ENCODE measurements around the gene SCAMP2. TPM values are rescaled to one million over a fixed set of nuclear protein-coding genes. Genes with fewer than 3 reads are reported as not detected.

The SCAMP2 gene
- polyA plus RNA-seq, 1 experiment = 116 TPM

- CTCF ChIA-PET = interaction anchor here (0.7 to 2.3 kb wide), 2 partner anchors 8 to 9 kb away, joined by 3 to 8 read pairs; no protein-coding TSS in a partner anchor
- H3K27me3 ChIP-seq (ENCODE audit: control insufficient read depth, insufficient read depth, low read length) = no peaks in the 10 kb centered on the region
- H3K9me3 ChIP-seq (ENCODE audit: control insufficient read depth, insufficient read depth, low read length) = no peaks in the 10 kb centered on the region
- no peak overlapping the region for H3K27ac ChIP-seq (ENCODE audit: low read depth, low read length)
- H3K4me3 ChIP-seq (ENCODE audit: low read depth, low read length) = no peak overlapping the region
- POLR2A ChIA-PET = no interaction called here
- no peak for TF ChIP-seq CTCF (IDR thresholded peaks at IDR 0.05; ENCODE audit: low read depth, low read length)
- no peak for DNase-seq (ENCODE audit: low read depth, low spot score)
Measured at GRCh38 chr15:74795966-74796625, 77.1 kb downstream of the SCAMP2 start.

GRCh38 chr15:74794970-74795349 lies 78.2 kb downstream of the SCAMP2 start:
- CTCF ChIA-PET = interaction anchor here (0.9 to 4.0 kb wide), 2 partner anchors 24 to 26 kb away, joined by 3 to 21 read pairs; no protein-coding TSS in a partner anchor
- DNase-seq (ENCODE audit: low read depth, low spot score) = no peak
- no peak for TF ChIP-seq CTCF (IDR thresholded peaks at IDR 0.05; ENCODE audit: low read depth, low read length)
- Histone ChIP-seq H3K4me3 (ENCODE audit: low read depth, low read length) (no peak overlapping the region), H3K9me3 (ENCODE audit: control insufficient read depth, insufficient read depth, low read length) (no peaks in the 10 kb centered on the region), H3K27me3 (ENCODE audit: control insufficient read depth, insufficient read depth, low read length) (no peaks in the 10 kb centered on the region), H3K27ac (ENCODE audit: low read depth, low read length) (no peak overlapping the region)
- POLR2A ChIA-PET = no interaction called here

- Histone ChIP-seq H3K4me3 (ENCODE audit: low read depth, low read length) (no peak overlapping the region), H3K27me3 (ENCODE audit: control insufficient read depth, insufficient read depth, low read length) (no peaks in the 10 kb centered on the region), H3K27ac (ENCODE audit: low read depth, low read length) (no peak overlapping the region), H3K9me3 (ENCODE audit: control insufficient read depth, insufficient read depth, low read length) (no peaks in the 10 kb centered on the region)
- POLR2A ChIA-PET = interaction anchor here (1.1 kb wide), 1 partner anchor 11 kb away, joined by 3 read pairs; no protein-coding TSS in a partner anchor
- DNase-seq (ENCODE audit: low read depth, low spot score) = no peak
- no peak for TF ChIP-seq CTCF (IDR thresholded peaks at IDR 0.05; ENCODE audit: low read depth, low read length)
- CTCF ChIA-PET = interaction anchor here (0.9 to 4.0 kb wide), 5 partner anchors 12 to 107 kb away, joined by 3 to 21 read pairs (median 4); partner anchors contain the start of gene CSK
Measured at GRCh38 chr15:74794248-74794969, 78.8 kb downstream of the SCAMP2 start.

Small RNA genes within 50 kb of the gene (small RNA-seq; reads per million reads assigned to genes)
- gene CPLX3 (ENCODE audit: insufficient read length, low read depth) (not detected), gene MIR6882 (ENCODE audit: insufficient read length, low read depth) (0.81 reads per million)

Other genes with a start within 250 kb of the SCAMP2 start
- gene EDC3, start 177.3 kb downstream of the SCAMP2 start, polyA plus RNA-seq (2011; rRNA removed) = 37.1 and 43.6 TPM in 2 replicates
- gene CYP1A1, start 147.8 kb downstream of the SCAMP2 start, polyA plus RNA-seq (2011; rRNA removed) = 0.04 TPM in 1 of 2 replicates, not detected in the other
- not detected in 2 replicates for gene CYP1A2, start 124.5 kb downstream of the SCAMP2 start, polyA plus RNA-seq (2011; rRNA removed)
- gene CSK, start 91.3 kb downstream of the SCAMP2 start, polyA plus RNA-seq (2011; rRNA removed) = 17.2 and 25.1 TPM in 2 replicates
- gene LMAN1L, start 60.5 kb downstream of the SCAMP2 start, polyA plus RNA-seq (2011; rRNA removed) = not detected in 2 replicates
- not detected in 2 replicates for gene CPLX3, start 46.7 kb downstream of the SCAMP2 start, polyA plus RNA-seq (2011; rRNA removed)
- gene ULK3, start 30.2 kb downstream of the SCAMP2 start, polyA plus RNA-seq (2011; rRNA removed) = 14.2 and 18.6 TPM in 2 replicates
- gene MPI, start 16.7 kb upstream of the SCAMP2 start, polyA plus RNA-seq (2011; rRNA removed) = 55.5 and 69.4 TPM in 2 replicates
- 38.2 and 43.2 TPM in 2 replicates for gene FAM219B, start 33.5 kb upstream of the SCAMP2 start, polyA plus RNA-seq (2011; rRNA removed)
- gene COX5A, start 64.7 kb upstream of the SCAMP2 start, polyA plus RNA-seq (2011; rRNA removed) = 134 and 147 TPM in 2 replicates
- 0.25 and 0.31 TPM in 2 replicates for gene RPP25, start 83.4 kb upstream of the SCAMP2 start, polyA plus RNA-seq (2011; rRNA removed)
- gene SCAMP5, start 122.2 kb upstream of the SCAMP2 start, polyA plus RNA-seq (2011; rRNA removed) = 2.1 TPM in 2 replicates
- gene PPCDC, start 150.2 kb upstream of the SCAMP2 start, polyA plus RNA-seq (2011; rRNA removed) = 5.5 and 7.1 TPM in 2 replicates

All from AG04450 (cell line).